Breast epithelium (tissue), 3 donors: ENCODE results near the gene TFAM.

ENCODE experiments used
- CTCF ChIP-seq, 3 donors: fragments of 450-650 bp; IDR thresholded peaks; one replicate each; pipeline ENCODE4 v1.5.1; 2016 to 2017; ENCODE audit warnings: antibody characterized with exemption in 3 of 3, mild to moderate bottlenecking in 3 of 3, moderate library complexity in 3 of 3
- POLR2A ChIP-seq: fragments of 450-650 bp; IDR thresholded peaks from one replicate; pipeline ENCODE4 v1.6.1; 2016; ENCODE audit warnings: antibody characterized with exemption, mild to moderate bottlenecking, moderate library complexity
- POLR2AphosphoS5 ChIP-seq, 3 donors: sonication (generic); formaldehyde crosslinking; IDR thresholded peaks; one replicate each; pipeline ENCODE4 v1.6.1; 2017; ENCODE audit warnings: antibody characterized with exemption in 3 of 3

- no peak for TF ChIP-seq POLR2A
- TF ChIP-seq CTCF (IDR thresholded peaks at IDR 0.05): no peak
- no peak for TF ChIP-seq POLR2AphosphoS5 (IDR thresholded peaks at IDR 0.05)
These were observed 18.8 kb downstream of the TFAM start for GRCh38 chr10:58404001-58404400.
